DMS79 (cell line): Measurements from ENCODE around the gene PNRC1.
"Not testable (repeated sequence)": the region's sequence is repeated elsewhere in the genome, so short reads cannot be mapped to it uniquely, and the experiment has no call there.

Source experiments
- DNase-seq: peaks from one replicate; lab custom pipeline; 2025; lab: John Stamatoyannopoulos, UW

Gene PNRC1

DNA sequence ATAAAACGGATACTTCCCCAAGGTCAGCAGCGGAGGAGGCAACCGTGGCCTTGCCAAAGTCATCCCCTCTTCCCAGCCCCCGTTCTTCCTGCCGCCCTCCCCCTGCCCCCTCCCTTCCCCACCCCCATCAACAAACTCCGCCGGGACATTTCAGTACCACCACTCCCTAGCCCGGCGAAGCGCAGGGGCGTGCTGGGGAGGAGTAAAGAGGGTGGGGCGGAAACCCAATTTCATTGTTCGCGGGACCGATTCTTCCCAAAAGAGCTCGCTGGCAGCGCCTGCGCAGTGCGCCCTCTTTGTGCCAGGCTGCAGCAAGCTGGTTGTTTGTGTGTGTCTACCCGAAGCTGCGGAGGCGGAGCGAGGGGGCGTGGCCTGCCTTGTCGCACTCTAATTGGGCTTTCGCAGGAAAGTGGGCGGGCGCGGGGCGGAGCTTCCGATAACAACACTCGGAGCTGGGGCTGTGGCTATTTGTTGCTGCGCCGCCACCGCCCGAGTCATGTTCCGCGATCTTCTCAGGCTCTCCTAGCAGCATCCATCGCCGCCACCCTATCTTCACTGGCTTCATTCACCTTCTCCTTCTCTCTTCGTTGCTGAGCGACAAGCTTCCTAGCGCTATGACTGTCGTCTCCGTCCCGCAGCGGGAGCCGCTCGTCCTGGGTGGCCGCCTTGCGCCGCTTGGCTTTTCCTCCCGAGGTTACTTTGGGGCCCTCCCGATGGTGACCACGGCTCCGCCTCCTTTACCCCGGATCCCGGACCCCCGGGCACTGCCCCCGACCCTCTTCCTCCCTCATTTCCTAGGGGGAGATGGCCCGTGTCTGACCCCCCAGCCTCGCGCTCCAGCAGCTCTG is at the start of gene PNRC1:
Gene PNRC1, plus strand, starts transcription at position 471 of the 848 bp plus-strand sequence. Its CDS starts 144 bp downstream, at position 615.
- peak; percentile 94 for DNase-seq

DNA sequence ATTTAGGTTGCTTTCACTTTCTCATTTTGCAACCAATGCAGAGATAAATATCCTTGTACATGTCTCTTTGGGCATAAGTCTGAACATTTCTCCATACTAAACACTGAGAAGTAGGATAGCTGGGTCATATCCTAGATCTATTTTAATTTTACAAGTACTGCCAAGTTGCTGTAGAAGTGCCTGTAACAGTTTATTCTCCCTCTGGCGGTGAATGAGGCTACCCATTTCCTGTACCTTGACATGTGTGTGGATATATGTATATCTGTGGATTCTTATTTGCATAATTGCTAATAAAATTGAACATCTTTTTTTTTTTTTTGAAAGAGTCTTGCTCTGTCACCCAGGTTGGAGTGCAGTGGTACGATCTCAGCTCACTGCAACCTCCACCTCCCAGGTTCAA is 48.0 kb upstream of the PNRC1 start:
- no peak for DNase-seq

DNA sequence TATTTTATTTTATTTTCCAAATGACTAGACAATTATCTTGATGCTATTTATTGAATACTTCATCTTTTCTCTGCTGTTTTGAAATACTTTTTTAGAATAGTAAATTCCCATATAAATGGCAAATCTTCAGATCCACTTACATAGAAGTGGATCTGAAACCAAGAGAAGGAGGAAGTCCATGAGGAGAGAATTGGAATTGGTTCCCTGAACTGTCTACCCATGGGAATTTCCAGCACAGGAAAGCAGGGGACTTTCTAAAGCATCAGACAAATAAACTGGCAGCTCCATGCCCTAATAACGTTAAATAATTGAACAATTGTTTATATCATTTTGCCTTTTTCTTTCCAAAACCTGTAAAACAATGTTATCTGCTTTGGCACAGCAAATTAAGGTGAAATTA is 47.1 kb upstream of the PNRC1 start:
- no peak for DNase-seq

DNA sequence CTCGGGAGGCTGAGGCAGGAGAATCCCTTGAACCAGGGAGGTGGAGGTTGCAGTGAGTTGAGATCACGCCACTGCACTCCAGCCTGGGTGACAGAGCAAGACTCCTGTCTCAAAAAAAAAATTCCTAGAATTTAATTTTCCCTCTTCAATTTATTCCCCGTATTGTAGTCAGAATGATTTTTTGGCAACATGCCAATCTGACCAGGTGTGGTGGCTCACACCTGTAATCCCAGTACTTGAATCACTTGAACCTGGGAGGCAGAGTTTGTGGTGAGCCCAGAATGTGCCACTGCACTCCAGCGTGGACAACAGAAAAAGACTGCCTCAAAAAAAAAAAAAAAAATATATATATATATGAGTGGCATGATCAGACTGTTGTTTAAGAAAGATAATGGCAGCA is 46.4 kb upstream of the PNRC1 start:
- DNase-seq, result peak; percentile 22

DNA sequence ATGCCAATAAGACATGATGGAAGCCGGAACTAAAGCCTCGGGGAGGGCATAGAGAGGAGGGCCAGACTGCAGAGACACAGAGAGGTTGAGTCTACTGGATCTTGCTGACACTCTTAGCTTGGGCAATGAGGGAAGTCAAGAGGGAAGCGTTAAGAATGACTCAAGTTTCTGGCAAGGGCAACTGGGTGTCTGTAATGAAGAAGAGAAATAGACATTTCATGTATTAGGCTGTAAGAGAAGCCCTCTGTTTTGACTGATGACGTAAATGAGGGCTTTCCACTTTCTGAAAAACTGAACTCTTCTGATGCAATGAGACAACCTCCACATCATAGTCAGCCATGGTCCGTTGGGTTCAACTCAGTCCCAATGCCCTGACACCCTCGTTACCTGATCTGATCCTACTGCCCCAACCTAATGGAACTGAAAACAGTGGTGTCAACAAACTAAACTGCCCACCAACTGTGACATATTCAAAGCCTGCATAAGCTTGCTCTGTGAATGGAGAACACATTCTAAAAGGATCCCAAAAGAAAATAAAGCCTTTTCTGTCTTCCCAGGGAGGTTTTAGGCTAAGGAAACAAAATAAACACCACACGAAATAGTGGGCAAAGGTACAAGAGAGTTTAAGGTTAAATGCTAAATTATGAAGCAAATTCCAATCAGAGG is 45.8 kb upstream of the PNRC1 start:
- peak; percentile 6 for DNase-seq

- DNase-seq, result no peak
These were observed 45.1 kb upstream of the PNRC1 start for GRCh38 chr6:89035252-89036101.

GRCh38 chr6:89037141-89037900 is 43.2 kb upstream of the PNRC1 start:
- no peak for DNase-seq

DNA sequence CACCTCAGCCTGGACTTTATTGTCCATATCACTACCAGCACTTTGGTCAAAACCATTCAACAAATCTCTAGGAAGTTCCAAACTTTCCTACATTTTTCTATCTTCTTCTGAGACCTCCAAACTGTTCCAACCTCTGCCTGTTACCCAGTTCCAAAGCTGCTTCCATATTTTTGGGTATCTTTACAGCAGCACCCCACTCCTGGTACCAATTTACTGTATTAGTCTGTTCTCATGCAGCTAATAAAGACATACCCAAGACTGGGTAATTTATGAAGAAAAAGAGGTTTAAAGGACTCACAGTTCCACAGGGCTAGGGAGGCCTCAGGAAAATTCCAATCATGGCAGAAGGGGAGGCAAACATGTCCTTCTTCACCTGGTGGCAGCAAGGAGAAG is 42.7 kb upstream of the PNRC1 start:
- DNase-seq, result not testable (repeated sequence)

GRCh38 chr6:89042664-89043063 is 37.9 kb upstream of the PNRC1 start:
- DNase-seq, result no peak

DNA sequence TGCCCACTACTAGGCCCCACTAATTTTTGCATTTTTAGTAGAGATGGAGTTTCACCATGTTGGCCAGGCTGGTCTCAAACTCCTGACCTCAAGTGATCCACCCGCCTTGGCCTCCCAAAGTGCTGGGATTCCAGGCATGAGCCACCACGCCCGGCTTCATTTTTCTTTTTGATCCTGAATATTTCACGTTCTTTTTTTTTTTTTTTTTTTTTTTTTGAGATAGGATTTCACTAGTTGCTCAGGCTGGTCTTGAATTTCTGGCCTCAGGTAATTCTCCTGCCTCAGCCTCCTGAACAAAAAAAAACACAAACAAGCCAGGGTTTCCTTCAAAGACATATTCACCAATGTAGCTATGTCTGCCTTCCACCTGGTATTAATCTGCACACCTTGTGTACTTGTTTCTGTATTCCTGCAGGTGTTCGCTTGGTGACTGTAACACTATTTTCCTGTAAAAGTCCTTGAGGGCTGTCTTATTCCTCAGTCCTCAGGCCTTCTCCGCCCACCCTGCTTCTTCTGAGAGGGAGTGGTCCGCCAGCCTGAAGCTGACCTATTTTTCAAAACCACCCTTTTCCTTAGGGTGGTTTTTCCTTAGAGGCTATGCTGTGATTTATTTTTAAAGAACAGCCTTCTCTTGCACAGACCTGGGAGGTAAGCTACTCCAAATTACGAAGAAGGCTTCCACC is 36.1 kb upstream of the PNRC1 start:
- no peak for DNase-seq

GRCh38 chr6:89045011-89045387 is 35.6 kb upstream of the PNRC1 start:
- DNase-seq, result no peak

GRCh38 chr6:89045576-89045975 is 35.0 kb upstream of the PNRC1 start:
- DNase-seq, result no peak

DNA sequence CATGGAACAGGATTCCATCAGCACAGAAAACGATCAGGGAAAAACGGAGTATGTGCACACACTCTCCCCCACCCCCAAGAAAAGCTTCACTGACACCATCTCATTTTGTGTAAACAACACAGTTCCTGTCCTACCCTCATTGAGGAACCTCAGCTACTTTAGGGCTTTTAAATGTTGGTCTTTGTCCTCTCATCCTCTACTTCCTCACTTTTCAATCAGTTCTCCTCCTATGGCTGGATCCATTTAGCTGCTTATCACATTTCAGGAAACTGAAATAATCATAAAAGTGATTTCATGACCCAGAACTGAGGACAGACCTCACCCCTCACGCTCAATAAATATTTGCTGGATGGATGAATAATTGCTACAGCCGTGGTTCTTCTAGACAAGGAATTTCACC is 33.1 kb upstream of the PNRC1 start:
- DNase-seq, result no peak

GRCh38 chr6:89048288-89048923 is 32.1 kb upstream of the PNRC1 start:
- no peak for DNase-seq

DNA sequence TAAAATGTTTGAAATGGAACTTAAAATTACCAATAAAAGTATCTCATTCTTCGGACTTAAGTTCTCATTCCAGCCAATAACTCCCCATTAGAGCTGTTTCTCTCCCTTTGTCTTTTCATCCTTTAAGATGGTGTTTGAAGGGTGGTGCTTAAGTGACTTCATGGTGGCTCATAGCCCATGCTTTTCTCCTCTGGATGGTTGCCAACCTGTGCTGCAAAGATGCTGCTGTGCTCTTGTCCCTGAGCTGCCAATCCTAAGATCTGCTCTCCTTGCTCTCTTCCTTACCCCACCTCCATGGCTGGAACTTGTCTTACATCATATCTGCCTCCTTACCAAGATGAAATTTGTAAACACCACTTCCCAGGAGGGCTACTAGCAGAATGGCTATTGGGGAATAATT is 31.6 kb upstream of the PNRC1 start:
- DNase-seq, result no peak

GRCh38 chr6:89050155-89050554 is 30.4 kb upstream of the PNRC1 start:
- DNase-seq, result no peak

GRCh38 chr6:89050697-89051096 is 29.9 kb upstream of the PNRC1 start:
- no peak for DNase-seq

DNA sequence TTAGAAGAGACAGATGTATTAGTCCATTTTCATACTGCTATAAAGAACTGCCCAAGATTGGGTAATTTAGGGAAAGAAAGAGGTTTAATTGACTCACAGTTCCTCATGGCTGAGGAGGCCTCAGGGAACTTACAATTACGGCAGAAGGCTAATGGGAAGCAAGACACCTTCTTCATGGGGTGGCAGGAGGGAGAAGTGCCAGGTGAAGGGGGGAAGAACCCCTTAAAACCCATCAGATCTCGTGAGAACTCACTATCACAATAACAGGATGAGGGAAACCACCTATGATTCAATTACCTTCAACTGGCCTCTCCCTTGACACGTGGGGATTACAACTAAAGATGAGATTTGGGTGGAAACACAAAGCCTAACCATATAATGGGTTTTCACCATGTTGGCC is 28.9 kb upstream of the PNRC1 start:
- DNase-seq, result no peak

DNA sequence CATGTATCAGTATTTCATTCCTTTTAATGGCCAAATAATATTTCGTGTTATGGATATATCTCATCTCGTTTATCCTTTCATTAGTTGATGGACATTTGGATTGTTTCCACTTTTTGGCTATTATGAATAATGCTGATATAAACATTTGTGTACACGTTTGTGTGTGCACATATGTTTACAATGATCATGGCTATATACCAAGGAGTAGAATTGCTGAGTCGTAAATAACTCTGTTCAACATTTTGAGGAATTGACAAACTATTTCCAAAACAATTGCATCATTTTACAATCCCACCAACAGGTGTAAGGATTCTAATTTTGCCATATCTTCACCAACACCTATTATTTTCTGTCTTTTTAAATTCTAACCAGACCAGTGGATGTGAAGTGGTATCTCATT is 26.3 kb upstream of the PNRC1 start:
- no peak for DNase-seq

GRCh38 chr6:89057759-89058158 is 22.8 kb upstream of the PNRC1 start:
- DNase-seq, result no peak

DNA sequence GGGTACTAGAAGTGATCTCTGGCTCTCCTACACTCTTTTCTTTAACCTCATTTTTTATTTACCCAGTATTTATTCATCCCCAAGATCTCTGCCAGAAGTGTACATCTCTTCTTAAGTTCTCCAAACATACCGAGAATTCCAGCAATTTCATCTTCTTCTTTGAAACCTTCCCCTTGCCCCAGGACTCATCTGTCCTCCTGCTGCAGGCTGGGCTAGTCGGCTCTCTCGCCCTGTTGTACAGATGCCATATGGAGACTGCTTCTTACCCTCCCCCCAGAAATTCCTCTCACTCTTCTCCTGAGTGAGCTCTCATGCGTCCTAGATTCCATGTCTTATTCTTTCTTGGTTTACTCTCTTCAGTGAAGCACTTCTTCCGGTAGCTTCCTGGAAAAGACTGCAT is 21.9 kb upstream of the PNRC1 start:
- DNase-seq, result no peak
